Neural cell (in vitro differentiated cells): ENCODE results near the gene DHRS7. TPM values are rescaled to one million over a fixed set of nuclear protein-coding genes. Genes with fewer than 3 reads are reported as not detected.
A peak's percentile ranks its signal among the peaks of the same experiment; 100 is the strongest.

Experiments used
- H2AFZ ChIP-seq: fragments of 200-600, 300-800 bp; sonication (generic), shearing (Covaris generic); 2 replicates; pipeline ENCODE4 v1.6.0; 2014; ENCODE audit warnings: low read depth, mild to moderate bottlenecking, antibody characterized with exemption, low read length, moderate library complexity
- H3F3A ChIP-seq: fragments of 200-600 bp; shearing (Covaris generic); 2 replicates; pipeline ENCODE4 v1.6.1; 2016; ENCODE audit warnings: mild to moderate bottlenecking, moderate library complexity, mixed read lengths, antibody characterized with exemption, low read length; ENCODE audit not compliant: insufficient read depth, poor library complexity, severe bottlenecking
- H3K27ac ChIP-seq: fragments of 200-600, 300-800 bp; sonication (generic), shearing (Covaris generic); 2 replicates; pipeline ENCODE4 v1.5.1; 2014; ENCODE audit warnings: mild to moderate bottlenecking, low read length, moderate library complexity
- H3K27me3 ChIP-seq: fragments of 300-800, 200-600 bp; sonication (generic), shearing (Covaris generic); 2 replicates; pipeline ENCODE4 v1.6.0; 2014; ENCODE audit warnings: mild to moderate bottlenecking, low read depth, low read length, moderate library complexity; ENCODE audit not compliant: insufficient read depth
- H3K36me3 ChIP-seq: fragments of 300-800, 200-600 bp; sonication (generic), shearing (Covaris generic); 2 replicates; pipeline ENCODE4 v1.5.1; 2014; ENCODE audit warnings: mild to moderate bottlenecking, antibody characterized with exemption, low read length, moderate library complexity; ENCODE audit not compliant: insufficient read depth
- H3K4me2 ChIP-seq: fragments of 300-800, 200-600 bp; sonication (generic), shearing (Covaris generic); 2 replicates; pipeline ENCODE4 v1.6.0; 2014; ENCODE audit warnings: mild to moderate bottlenecking, low read length
- H3K4me3 ChIP-seq: fragments of 300-800, 200-600 bp; sonication (generic), shearing (Covaris generic); 2 replicates; pipeline ENCODE4 v1.5.1; 2014; ENCODE audit warnings: mild to moderate bottlenecking, low read length, moderate library complexity
- H3K79me2 ChIP-seq: fragments of 200-600 bp; shearing (Covaris generic); replicated peaks from 2 replicates; pipeline ENCODE4 v1.6.0; 2014; ENCODE audit warnings: mild to moderate bottlenecking, low read length, moderate library complexity; ENCODE audit not compliant: insufficient read depth
- H3K9ac ChIP-seq: fragments of 300-800, 200-600 bp; sonication (generic), shearing (Covaris generic); 2 replicates; pipeline ENCODE4 v1.6.1; 2016; ENCODE audit warnings: mild to moderate bottlenecking, low read length, mixed read lengths
- H3K9me2 ChIP-seq: fragments of 200-600 bp; shearing (Covaris generic); 2 replicates; pipeline ENCODE4 v1.6.1; 2016; ENCODE audit warnings: mild to moderate bottlenecking, low read length, mixed read lengths; ENCODE audit not compliant: insufficient read depth
- H3K9me3 ChIP-seq: fragments of 200-600, 300-800 bp; sonication (generic), shearing (Covaris generic); 2 replicates; pipeline ENCODE4 v1.6.1; 2016; ENCODE audit warnings: mild to moderate bottlenecking, mixed run types, low read length, moderate library complexity, mixed read lengths
- H4K20me1 ChIP-seq: fragments of 200-600 bp; shearing (Covaris generic); 2 replicates; pipeline ENCODE4 v1.6.1; 2016; ENCODE audit warnings: mild to moderate bottlenecking, mixed run types; ENCODE audit not compliant: insufficient read depth
- EZH2 ChIP-seq: fragments of 200-600, 300-800 bp; shearing (Covaris generic), sonication (generic); IDR thresholded peaks from 2 replicates; pipeline ENCODE4 v1.6.1; 2014; ENCODE audit warnings: antibody characterized with exemption, low read length, borderline replicate concordance, mild to moderate bottlenecking; ENCODE audit not compliant: insufficient read depth, poor library complexity, severe bottlenecking
- MXI1 ChIP-seq: fragments of 450-650 bp; conservative IDR thresholded peaks from 2 replicates; pipeline ENCODE4 v1.6.1; 2014; ENCODE audit warnings: antibody characterized with exemption, mild to moderate bottlenecking; ENCODE audit not compliant: poor library complexity, severe bottlenecking
- POLR2AphosphoS5 ChIP-seq: IDR thresholded peaks from 2 replicates; pipeline ENCODE4 v1.6.1; 2012
- RAD21 ChIP-seq: fragments of 450-650 bp; conservative IDR thresholded peaks from 2 replicates; pipeline ENCODE4 v1.6.1; 2014; ENCODE audit warnings: antibody characterized with exemption, mild to moderate bottlenecking, moderate library complexity
- REST ChIP-seq: IDR thresholded peaks from 2 replicates; pipeline ENCODE4 v1.6.1; 2012; ENCODE audit warnings: borderline replicate concordance
- SMC3 ChIP-seq: fragments of 450-650 bp; conservative IDR thresholded peaks from 2 replicates; pipeline ENCODE4 v1.6.1; 2014; ENCODE audit warnings: antibody characterized with exemption, mild to moderate bottlenecking, moderate library complexity; ENCODE audit not compliant: poor library complexity
- polyA plus RNA-seq: library from polyadenylated mRNA; depleted of rRNA; stranded (reverse); fragments of >200 nt; gene quantifications from 2 replicates; pipeline ENCODE4 v1.2.3, GENCODE V29; 2014

DHRS7 gene
- polyA plus RNA-seq, 1 donor from 2014 or later: 89.6 TPM

GRCh38 chr14:60170948-60171347 lies 5.8 kb upstream of the DHRS7 start:
- no peaks in the 10 kb centered on the region for H3K79me2 ChIP-seq
- H3K36me3 ChIP-seq: no peaks in the 10 kb centered on the region
- no peaks in the 10 kb centered on the region for H3K9me3 ChIP-seq
- no peaks in the 10 kb centered on the region for H3K27me3 ChIP-seq
- H3K4me3 ChIP-seq: no peak overlapping the region
- peaks cover 5% of the 10 kb centered on the region for H3F3A ChIP-seq
- H3K4me2 ChIP-seq: no peak overlapping the region
- no peak overlapping the region for H3K9ac ChIP-seq
- no peaks in the 10 kb centered on the region for H3K9me2 ChIP-seq
- no peak overlapping the region for H3K27ac ChIP-seq
- no peak for TF ChIP-seq REST
- no peaks in the 10 kb centered on the region for H4K20me1 ChIP-seq
- H2AFZ ChIP-seq: no peak overlapping the region

- Histone ChIP-seq H3K4me3 (no peak overlapping the region), H3K79me2 (no peaks in the 10 kb centered on the region), H3K9me2 (no peaks in the 10 kb centered on the region), H3K9ac (no peak overlapping the region), H3F3A (peaks cover 6% of the 10 kb centered on the region), H3K27ac (no peak overlapping the region), H4K20me1 (no peaks in the 10 kb centered on the region), H3K4me2 (no peak overlapping the region), H2AFZ (no peak overlapping the region), H3K36me3 (no peaks in the 10 kb centered on the region), H3K27me3 (no peaks in the 10 kb centered on the region), H3K9me3 (no peaks in the 10 kb centered on the region)
- TF ChIP-seq REST (no peak), RAD21 (no peak), MXI1 (no peak), POLR2AphosphoS5 (no peak), EZH2 (no peak)
Measured at GRCh38 chr14:60169722-60170121, 4.5 kb upstream of the DHRS7 start.

GRCh38 chr14:60166142-60166541 lies 944 bp upstream of the DHRS7 start:
- Histone ChIP-seq H3K4me2 (peak overlapping the region; percentile 73), H3K27ac (no peak overlapping the region), H3K9ac (no peak overlapping the region), H3K79me2 (peaks cover 13% of the 10 kb centered on the region), H3K9me2 (no peaks in the 10 kb centered on the region), H3K4me3 (peak overlapping the region; percentile 92), H2AFZ (peak overlapping the region; percentile 56), H3K9me3 (no peaks in the 10 kb centered on the region), H4K20me1 (no peaks in the 10 kb centered on the region), H3K36me3 (no peaks in the 10 kb centered on the region), H3K27me3 (no peaks in the 10 kb centered on the region), H3F3A (peaks cover 6% of the 10 kb centered on the region)
- TF ChIP-seq REST (no peak), POLR2AphosphoS5 (no peak), SMC3 (no peak)
